ENCODE data around the gene STX11. TPM values are rescaled to one million over a fixed set of nuclear protein-coding genes. Genes with fewer than 3 reads are reported as not detected.

The STX11 gene
- total and polyA plus RNA-seq, 2 of the 13 experiments (the other 11 are each of a cell fraction or from before 2014, with no cell fraction given), result 0.03 TPM; not detected in 1

DNA sequence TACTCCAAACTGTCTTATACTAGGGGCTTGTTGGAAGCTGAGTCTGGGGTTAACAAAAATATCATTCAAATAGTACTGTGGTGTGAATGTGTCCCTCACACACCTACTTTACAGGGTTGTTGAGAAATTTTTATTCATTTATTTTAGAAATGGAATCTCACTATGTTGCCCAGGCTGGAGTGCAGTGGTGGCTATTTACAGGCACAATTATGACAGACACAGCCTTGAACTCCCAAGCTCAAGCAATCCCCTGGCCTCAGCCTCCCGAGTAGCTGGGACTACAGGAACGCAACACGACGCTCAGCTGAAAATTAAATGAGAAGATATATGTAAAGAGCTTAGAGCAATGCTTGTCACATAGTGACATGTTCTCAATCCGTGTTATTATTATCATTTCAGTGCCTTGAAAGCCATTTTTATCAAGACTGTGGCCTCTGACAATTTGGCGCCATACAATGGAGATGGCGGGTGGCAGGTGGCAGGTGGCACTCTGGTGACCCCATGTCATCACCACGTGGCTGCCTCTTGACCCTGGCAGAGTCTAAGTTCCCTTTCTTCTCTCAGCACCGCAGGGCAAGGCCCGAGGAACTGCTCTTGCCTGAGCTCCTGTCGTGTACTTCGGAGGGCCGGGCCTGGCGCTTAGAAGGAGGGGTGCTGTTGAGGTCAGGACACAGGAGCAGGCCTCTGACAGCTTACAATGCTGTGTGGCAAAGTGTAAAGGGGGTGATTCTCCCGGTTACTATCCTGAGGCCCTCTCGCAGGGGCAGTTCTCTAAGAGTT lies 64.5 kb downstream of the STX11 start (continued):
- TF ChIP-seq, protein P1, sequence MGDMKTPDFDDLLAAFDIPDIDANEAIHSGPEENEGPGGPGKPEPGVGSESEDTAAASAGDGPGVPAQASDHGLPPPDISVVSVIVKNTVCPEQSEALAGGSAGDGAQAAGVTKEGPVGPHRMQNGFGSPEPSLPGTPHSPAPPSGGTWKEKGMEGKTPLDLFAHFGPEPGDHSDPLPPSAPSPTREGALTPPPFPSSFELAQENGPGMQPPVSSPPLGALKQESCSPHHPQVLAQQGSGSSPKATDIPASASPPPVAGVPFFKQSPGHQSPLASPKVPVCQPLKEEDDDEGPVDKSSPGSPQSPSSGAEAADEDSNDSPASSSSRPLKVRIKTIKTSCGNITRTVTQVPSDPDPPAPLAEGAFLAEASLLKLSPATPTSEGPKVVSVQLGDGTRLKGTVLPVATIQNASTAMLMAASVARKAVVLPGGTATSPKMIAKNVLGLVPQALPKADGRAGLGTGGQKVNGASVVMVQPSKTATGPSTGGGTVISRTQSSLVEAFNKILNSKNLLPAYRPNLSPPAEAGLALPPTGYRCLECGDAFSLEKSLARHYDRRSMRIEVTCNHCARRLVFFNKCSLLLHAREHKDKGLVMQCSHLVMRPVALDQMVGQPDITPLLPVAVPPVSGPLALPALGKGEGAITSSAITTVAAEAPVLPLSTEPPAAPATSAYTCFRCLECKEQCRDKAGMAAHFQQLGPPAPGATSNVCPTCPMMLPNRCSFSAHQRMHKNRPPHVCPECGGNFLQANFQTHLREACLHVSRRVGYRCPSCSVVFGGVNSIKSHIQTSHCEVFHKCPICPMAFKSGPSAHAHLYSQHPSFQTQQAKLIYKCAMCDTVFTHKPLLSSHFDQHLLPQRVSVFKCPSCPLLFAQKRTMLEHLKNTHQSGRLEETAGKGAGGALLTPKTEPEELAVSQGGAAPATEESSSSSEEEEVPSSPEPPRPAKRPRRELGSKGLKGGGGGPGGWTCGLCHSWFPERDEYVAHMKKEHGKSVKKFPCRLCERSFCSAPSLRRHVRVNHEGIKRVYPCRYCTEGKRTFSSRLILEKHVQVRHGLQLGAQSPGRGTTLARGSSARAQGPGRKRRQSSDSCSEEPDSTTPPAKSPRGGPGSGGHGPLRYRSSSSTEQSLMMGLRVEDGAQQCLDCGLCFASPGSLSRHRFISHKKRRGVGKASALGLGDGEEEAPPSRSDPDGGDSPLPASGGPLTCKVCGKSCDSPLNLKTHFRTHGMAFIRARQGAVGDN (CRISPR knock-in tag; IDR thresholded peaks at IDR 0.05), result peak; percentile 26; the same call in 1 of the 2 replicates
- TF ChIP-seq, protein P2, sequence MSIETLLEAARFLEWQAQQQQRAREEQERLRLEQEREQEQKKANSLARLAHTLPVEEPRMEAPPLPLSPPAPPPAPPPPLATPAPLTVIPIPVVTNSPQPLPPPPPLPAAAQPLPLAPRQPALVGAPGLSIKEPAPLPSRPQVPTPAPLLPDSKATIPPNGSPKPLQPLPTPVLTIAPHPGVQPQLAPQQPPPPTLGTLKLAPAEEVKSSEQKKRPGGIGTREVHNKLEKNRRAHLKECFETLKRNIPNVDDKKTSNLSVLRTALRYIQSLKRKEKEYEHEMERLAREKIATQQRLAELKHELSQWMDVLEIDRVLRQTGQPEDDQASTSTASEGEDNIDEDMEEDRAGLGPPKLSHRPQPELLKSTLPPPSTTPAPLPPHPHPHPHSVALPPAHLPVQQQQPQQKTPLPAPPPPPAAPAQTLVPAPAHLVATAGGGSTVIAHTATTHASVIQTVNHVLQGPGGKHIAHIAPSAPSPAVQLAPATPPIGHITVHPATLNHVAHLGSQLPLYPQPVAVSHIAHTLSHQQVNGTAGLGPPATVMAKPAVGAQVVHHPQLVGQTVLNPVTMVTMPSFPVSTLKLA (IDR thresholded peaks at IDR 0.05), result peak; percentile 83
- TF ChIP-seq MTF2 (CRISPR knock-in tag; IDR thresholded peaks at IDR 0.05; ENCODE audit: borderline replicate concordance) (no peak), KIAA2018 (CRISPR knock-in tag; IDR thresholded peaks at IDR 0.05; ENCODE audit: borderline replicate concordance) (0 out of 2 replicates have a peak, but pooled peaks have one; percentile 83), NONO (IDR thresholded peaks at IDR 0.05) (no peak), NONO (CRISPR knock-in tag; conservative IDR thresholded peaks at IDR 0.05) (0 out of 2 replicates have a peak, but pooled peaks have one; percentile 10), RNF2 (conservative IDR thresholded peaks at IDR 0.05; ENCODE audit: low read depth) (0 out of 2 replicates have a peak, but pooled peaks have one; percentile 32), ZBTB4 (CRISPR knock-in tag; IDR thresholded peaks at IDR 0.05; ENCODE audit: borderline replicate concordance) (peak; percentile 80; the same call in 1 of the 2 replicates), ZNF225 (CRISPR knock-in tag; IDR thresholded peaks at IDR 0.05) (peak; percentile 64; the same call in 1 of the 2 replicates), TBX2 (CRISPR knock-in tag; IDR thresholded peaks at IDR 0.05; ENCODE audit: borderline replicate concordance) (no peak)

Measured in HepG2 (cell line).